Calu3 (cell line): ENCODE results near the gene RAB40A. TPM values are rescaled to one million over a fixed set of nuclear protein-coding genes. Genes with fewer than 3 reads are reported as not detected.

ENCODE experiments used
- BruUV-seq: library from RNA; stranded (reverse); fragments of 400-500 nt; replicated peaks from 2 replicates; lab custom pipeline; 2021; lab: Mats Ljungman, UMichigan
- CTCF ChIA-PET: fragments of 300-600 bp; sonication (Branson Sonifier 250); formaldehyde crosslinking; loops from one replicate; lab custom pipeline; 2022; ENCODE audit warnings: antibody characterized with exemption; lab: Charles Lee
- DNase-seq: peaks from one replicate; pipeline ENCODE4 v3.0.0; 2022
- H3K27ac Mint-ChIP-seq: one replicate; pipeline ENCODE4 v1.8.0; 2022; ENCODE audit warnings: mixed read lengths; ENCODE audit not compliant: unreplicated experiment
- H3K27me3 Mint-ChIP-seq: one replicate; pipeline ENCODE4 v1.8.0; 2022; ENCODE audit warnings: mixed read lengths; ENCODE audit not compliant: unreplicated experiment
- H3K36me3 Mint-ChIP-seq: one replicate; pipeline ENCODE4 v1.8.0; 2022; ENCODE audit warnings: mild to moderate bottlenecking, moderate library complexity, mixed read lengths; ENCODE audit not compliant: insufficient read depth, unreplicated experiment
- H3K4me1 Mint-ChIP-seq: one replicate; pipeline ENCODE4 v1.8.0; 2022; ENCODE audit warnings: mild to moderate bottlenecking, low read depth, mixed read lengths; ENCODE audit not compliant: unreplicated experiment
- H3K4me3 Mint-ChIP-seq: one replicate; pipeline ENCODE4 v1.8.0; 2022; ENCODE audit warnings: mild to moderate bottlenecking, low read depth, moderate library complexity, mixed read lengths; ENCODE audit not compliant: unreplicated experiment
- H3K9me3 Mint-ChIP-seq: one replicate; pipeline ENCODE4 v1.8.0; 2022; ENCODE audit warnings: low read depth, mixed read lengths; ENCODE audit not compliant: unreplicated experiment
- CTCF ChIP-seq: fragments of 200-600 bp; IDR thresholded peaks from one replicate; pipeline ENCODE4 v1.8.0; 2022; ENCODE audit warnings: antibody characterized with exemption; ENCODE audit not compliant: unreplicated experiment
- intact Hi-C: fragments of 100-400 bp; cut with micrococcal nuclease; formaldehyde crosslinking; loops from one replicate; pipeline ENCODE4 v1.10.0; 2022; ENCODE audit not compliant: unreplicated experiment
- total RNA-seq: library from RNA; stranded (reverse); gene quantifications from 2 replicates; pipeline ENCODE4 v1.2.3, GENCODE V29; 2022

Gene RAB40A
- total RNA-seq, 1 experiment from 2014 or later, result 0.68 TPM

DNA sequence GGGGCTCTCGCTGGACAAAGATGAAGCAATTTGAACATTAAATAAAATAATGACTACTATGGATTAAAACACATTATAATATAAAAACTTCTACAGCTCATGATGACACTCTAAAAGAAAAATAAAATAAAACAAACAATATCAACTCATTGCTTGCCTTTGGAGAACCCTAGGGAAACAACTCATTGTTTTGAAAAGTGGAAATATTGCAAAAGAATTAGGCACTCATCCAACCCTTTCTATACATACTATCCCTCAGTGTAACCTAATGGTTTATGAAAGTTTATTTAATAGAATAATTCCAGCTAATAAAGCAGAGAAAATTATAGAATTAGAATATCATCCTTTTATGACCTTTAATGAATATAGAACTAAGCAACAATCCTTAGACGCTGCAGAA, 718 bp downstream of the RAB40A start:
- no peaks in the 10 kb centered on the region for H3K27me3 Mint-ChIP-seq
- intact Hi-C loops, result no loop called here
- no peak overlapping the region for H3K27ac Mint-ChIP-seq
- TF ChIP-seq CTCF, result no peak
- H3K9me3 Mint-ChIP-seq, result no peaks in the 10 kb centered on the region
- no peak overlapping the region for H3K4me3 Mint-ChIP-seq
- no TSS peak for BruUV-seq
- no peaks in the 10 kb centered on the region for H3K36me3 Mint-ChIP-seq
- no peak for DNase-seq
- no peaks in the 10 kb centered on the region for H3K4me1 Mint-ChIP-seq
- CTCF ChIA-PET, result no interaction called here

DNA sequence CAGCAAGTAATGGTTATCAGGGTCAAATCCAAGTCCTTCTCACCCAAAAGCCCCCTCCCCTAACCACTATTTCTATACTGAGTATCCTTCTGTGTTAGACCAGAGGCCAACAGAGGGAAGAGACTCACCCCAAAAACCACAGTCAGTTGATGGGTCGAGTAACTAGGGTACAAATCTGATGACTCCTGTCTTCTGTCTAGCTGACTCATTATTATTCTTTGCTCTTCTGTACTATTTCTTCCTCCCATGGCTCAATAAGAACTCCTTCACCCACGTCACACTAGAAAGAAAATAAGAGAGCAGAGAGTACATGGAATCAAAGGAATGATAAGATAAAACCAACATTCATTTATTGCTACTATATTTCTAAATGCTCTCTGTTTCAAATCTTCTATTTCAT, 2.0 kb downstream of the RAB40A start:
- no peak for DNase-seq
- Mint-ChIP-seq H3K27me3 (no peaks in the 10 kb centered on the region), H3K4me1 (no peaks in the 10 kb centered on the region), H3K9me3 (no peaks in the 10 kb centered on the region), H3K27ac (no peak overlapping the region), H3K36me3 (no peaks in the 10 kb centered on the region), H3K4me3 (no peak overlapping the region)
- intact Hi-C loops, result no loop called here
- BruUV-seq, result no TSS peak
- CTCF ChIA-PET, result no interaction called here
- TF ChIP-seq CTCF, result no peak

GRCh38 chrX:103513476-103514108, 5.7 kb downstream of the RAB40A start:
- no peaks in the 10 kb centered on the region for H3K27me3 Mint-ChIP-seq
- no peak overlapping the region for H3K27ac Mint-ChIP-seq
- no TSS peak for BruUV-seq
- DNase-seq, result no peak
- intact Hi-C loops, result no loop called here
- H3K4me1 Mint-ChIP-seq, result no peaks in the 10 kb centered on the region
- no peaks in the 10 kb centered on the region for H3K9me3 Mint-ChIP-seq
- CTCF ChIA-PET, result no interaction called here
- no peaks in the 10 kb centered on the region for H3K36me3 Mint-ChIP-seq
- H3K4me3 Mint-ChIP-seq, result no peak overlapping the region
- TF ChIP-seq CTCF, result no peak

GRCh38 chrX:103513067-103513466, 6.2 kb downstream of the RAB40A start:
- H3K9me3 Mint-ChIP-seq, result no peaks in the 10 kb centered on the region

More at GRCh38 chrX:103513067-103513466, 6.2 kb downstream of the RAB40A start:
- DNase-seq, result no peak
- no TSS peak for BruUV-seq
- no peak overlapping the region for H3K27ac Mint-ChIP-seq
- intact Hi-C loops, result no loop called here
- H3K27me3 Mint-ChIP-seq, result no peaks in the 10 kb centered on the region
- no peaks in the 10 kb centered on the region for H3K4me1 Mint-ChIP-seq
- CTCF ChIA-PET, result no interaction called here
- H3K36me3 Mint-ChIP-seq, result no peaks in the 10 kb centered on the region
- TF ChIP-seq CTCF, result no peak
- no peak overlapping the region for H3K4me3 Mint-ChIP-seq
